ENCODE results near the gene USP32.
"Not testable (repeated sequence)": the region's sequence is repeated elsewhere in the genome, so short reads cannot be mapped to it uniquely, and the experiment has no call there.

USP32 gene

GRCh38 chr17:60392042-60392844 lies at the start of gene USP32:
Gene USP32, minus strand, starts transcription at chr17:60392133. Its CDS starts 194 bp downstream, at chr17:60391939.
- H3K27ac Mint-ChIP-seq: peak within 1 kb of the TSS; percentile 97
- no peaks in the 10 kb centered on the region for H3K36me3 Mint-ChIP-seq
- H3K4me3 Mint-ChIP-seq: peak within 1 kb of the TSS; percentile 98
- no peaks in the 10 kb centered on the region for H3K27me3 Mint-ChIP-seq
- H3K9me3 Mint-ChIP-seq: no peaks in the 10 kb centered on the region
- peak; percentile 94 for ATAC-seq
- H3K4me1 Mint-ChIP-seq: peaks cover 70% of the 10 kb centered on the region

- Mint-ChIP-seq H3K4me3 (no peak overlapping the region), H3K9me3 (no peaks in the 10 kb centered on the region), H3K27ac (no peak overlapping the region), H3K27me3 (no peaks in the 10 kb centered on the region), H3K36me3 (no peaks in the 10 kb centered on the region), H3K4me1 (peaks cover 8% of the 10 kb centered on the region)
- no peak for ATAC-seq
Measured at GRCh38 chr17:60439501-60439900, 47.6 kb upstream of the USP32 start.

GRCh38 chr17:60436676-60437075 lies 44.7 kb upstream of the USP32 start:
- Mint-ChIP-seq H3K27me3 (no peaks in the 10 kb centered on the region), H3K27ac (no peak overlapping the region), H3K9me3 (peaks cover 7% of the 10 kb centered on the region), H3K4me3 (no peak overlapping the region), H3K36me3 (no peaks in the 10 kb centered on the region), H3K4me1 (peaks cover 8% of the 10 kb centered on the region)
- ATAC-seq: no peak

GRCh38 chr17:60435244-60436167 lies 43.6 kb upstream of the USP32 start:
- Mint-ChIP-seq H3K27ac (no peak overlapping the region), H3K27me3 (no peaks in the 10 kb centered on the region), H3K4me1 (peaks cover 8% of the 10 kb centered on the region)

GRCh38 chr17:60433021-60433997 lies 41.4 kb upstream of the USP32 start:
- H3K27me3 Mint-ChIP-seq, H3K36me3 Mint-ChIP-seq, H3K4me1 Mint-ChIP-seq, H3K27ac Mint-ChIP-seq, ATAC-seq, H3K4me3 Mint-ChIP-seq, H3K9me3 Mint-ChIP-seq: not testable (repeated sequence)

More at GRCh38 chr17:60435244-60436167, 43.6 kb upstream of the USP32 start:
- no peaks in the 10 kb centered on the region for H3K36me3 Mint-ChIP-seq
- ATAC-seq: peak; percentile 74
- no peak overlapping the region for H3K4me3 Mint-ChIP-seq
- peaks cover 7% of the 10 kb centered on the region for H3K9me3 Mint-ChIP-seq

GRCh38 chr17:60430561-60430960 lies 38.6 kb upstream of the USP32 start:
- H3K36me3 Mint-ChIP-seq, ATAC-seq, H3K4me1 Mint-ChIP-seq, H3K27me3 Mint-ChIP-seq, H3K9me3 Mint-ChIP-seq, H3K4me3 Mint-ChIP-seq, H3K27ac Mint-ChIP-seq: not testable (repeated sequence)

- H3K4me1 Mint-ChIP-seq, H3K36me3 Mint-ChIP-seq, H3K4me3 Mint-ChIP-seq, H3K27ac Mint-ChIP-seq, H3K27me3 Mint-ChIP-seq, ATAC-seq, H3K9me3 Mint-ChIP-seq: not testable (repeated sequence)
Measured at GRCh38 chr17:60428491-60428890, 36.6 kb upstream of the USP32 start.

GRCh38 chr17:60426596-60426995 lies 34.7 kb upstream of the USP32 start:
- H3K36me3 Mint-ChIP-seq: no peaks in the 10 kb centered on the region
- no peak overlapping the region for H3K27ac Mint-ChIP-seq
- no peak for ATAC-seq
- H3K9me3 Mint-ChIP-seq: no peaks in the 10 kb centered on the region
- H3K27me3 Mint-ChIP-seq: no peaks in the 10 kb centered on the region
- H3K4me3 Mint-ChIP-seq: no peak overlapping the region
- peaks cover 15% of the 10 kb centered on the region for H3K4me1 Mint-ChIP-seq

GRCh38 chr17:60425626-60426025 lies 33.7 kb upstream of the USP32 start:
- Mint-ChIP-seq H3K36me3 (no peaks in the 10 kb centered on the region), H3K4me1 (peaks cover 21% of the 10 kb centered on the region), H3K9me3 (no peaks in the 10 kb centered on the region), H3K27me3 (no peaks in the 10 kb centered on the region), H3K27ac (no peak overlapping the region), H3K4me3 (no peak overlapping the region)
- ATAC-seq: no peak

- no peak overlapping the region for H3K4me3 Mint-ChIP-seq
- ATAC-seq: no peak
- H3K9me3 Mint-ChIP-seq: no peaks in the 10 kb centered on the region
- H3K36me3 Mint-ChIP-seq: no peaks in the 10 kb centered on the region
- H3K4me1 Mint-ChIP-seq: peaks cover 21% of the 10 kb centered on the region
- H3K27ac Mint-ChIP-seq: no peak overlapping the region
- H3K27me3 Mint-ChIP-seq: no peaks in the 10 kb centered on the region
Measured at GRCh38 chr17:60423865-60424264, 31.9 kb upstream of the USP32 start.

GRCh38 chr17:60422162-60422665 lies 30.3 kb upstream of the USP32 start, which contains the start of gene CHCT1:
Gene CHCT1, plus strand, starts transcription at chr17:60422489. Its CDS starts 104 bp downstream, at chr17:60422593.
- ATAC-seq: no peak
- Mint-ChIP-seq H3K9me3 (no peaks in the 10 kb centered on the region), H3K4me3 (peak within 1 kb of the TSS; percentile 82), H3K4me1 (peaks cover 21% of the 10 kb centered on the region), H3K36me3 (no peaks in the 10 kb centered on the region), H3K27ac (peak within 1 kb of the TSS; percentile 78), H3K27me3 (no peaks in the 10 kb centered on the region)

GRCh38 chr17:60421273-60422161 lies 29.6 kb upstream of the USP32 start:
- peak; percentile 96 for ATAC-seq
- H3K4me3 Mint-ChIP-seq: peak overlapping the region; percentile 82
- no peaks in the 10 kb centered on the region for H3K27me3 Mint-ChIP-seq
- H3K9me3 Mint-ChIP-seq: no peaks in the 10 kb centered on the region
- no peaks in the 10 kb centered on the region for H3K36me3 Mint-ChIP-seq
- H3K4me1 Mint-ChIP-seq: peaks cover 21% of the 10 kb centered on the region
- H3K27ac Mint-ChIP-seq: peak overlapping the region; percentile 78

- not testable (repeated sequence) for H3K4me3 Mint-ChIP-seq, H3K27ac Mint-ChIP-seq
Measured at GRCh38 chr17:60419875-60420274, 27.9 kb upstream of the USP32 start.

GRCh38 chr17:60419003-60419402 lies 27.1 kb upstream of the USP32 start:
- H3K4me1 Mint-ChIP-seq: peaks cover 12% of the 10 kb centered on the region
- H3K27ac Mint-ChIP-seq, H3K36me3 Mint-ChIP-seq, H3K4me3 Mint-ChIP-seq, H3K9me3 Mint-ChIP-seq, ATAC-seq, H3K27me3 Mint-ChIP-seq: not testable (repeated sequence)

More at GRCh38 chr17:60419875-60420274, 27.9 kb upstream of the USP32 start:
- H3K9me3 Mint-ChIP-seq, H3K27me3 Mint-ChIP-seq, ATAC-seq, H3K36me3 Mint-ChIP-seq: not testable (repeated sequence)
- H3K4me1 Mint-ChIP-seq: peaks cover 12% of the 10 kb centered on the region
